Effector memory CD4-positive, alpha-beta T cell (primary cell): Measurements from ENCODE around the gene DYNC2LI1.

ENCODE experiments used
- DNase-seq, 3 donors: peaks; one replicate each; pipeline ENCODE4 v3.0.0-alpha.2; 2020
- H3K27ac ChIP-seq: 2 replicates; pipeline ENCODE4 v1.7.0; 2013; ENCODE audit warnings: mild to moderate bottlenecking, low read length, moderate library complexity; ENCODE audit not compliant: insufficient read depth, poor library complexity, severe bottlenecking
- H3K27me3 ChIP-seq: replicated peaks from 2 replicates; pipeline ENCODE4 v1.7.0; 2013; ENCODE audit warnings: mild to moderate bottlenecking, low read length; ENCODE audit not compliant: insufficient read depth, control insufficient read depth, poor library complexity, severe bottlenecking
- H3K36me3 ChIP-seq: 2 replicates; pipeline ENCODE4 v1.7.0; 2013; ENCODE audit warnings: mild to moderate bottlenecking, low read length, moderate library complexity; ENCODE audit not compliant: control insufficient read depth, insufficient read depth
- H3K4me1 ChIP-seq: 2 replicates; pipeline ENCODE4 v1.7.0; 2013; ENCODE audit warnings: low read length, mild to moderate bottlenecking; ENCODE audit not compliant: control insufficient read depth, insufficient read depth, poor library complexity, severe bottlenecking
- H3K4me3 ChIP-seq: 2 replicates; pipeline ENCODE4 v1.7.0; 2013; ENCODE audit warnings: low read length, low read depth, mild to moderate bottlenecking; ENCODE audit not compliant: insufficient read depth, poor library complexity, severe bottlenecking
- H3K9me3 ChIP-seq: 2 replicates; pipeline ENCODE4 v1.7.0; 2013; ENCODE audit warnings: mild to moderate bottlenecking, low read length, moderate library complexity; ENCODE audit not compliant: control insufficient read depth

Gene DYNC2LI1

GRCh38 chr2:43853141-43854081 is 79.6 kb downstream of the DYNC2LI1 start:
- no peak overlapping the region for H3K4me3 ChIP-seq
- no peaks in the 10 kb centered on the region for H3K4me1 ChIP-seq
- H3K27ac ChIP-seq = no peak overlapping the region
- H3K36me3 ChIP-seq = no peaks in the 10 kb centered on the region
- H3K9me3 ChIP-seq = no peaks in the 10 kb centered on the region
- peaks cover 4% of the 10 kb centered on the region for H3K27me3 ChIP-seq
- no peak for DNase-seq

GRCh38 chr2:43854671-43855070 is 80.8 kb downstream of the DYNC2LI1 start:
- H3K4me1 ChIP-seq = no peaks in the 10 kb centered on the region
- H3K36me3 ChIP-seq = no peaks in the 10 kb centered on the region
- no peak overlapping the region for H3K27ac ChIP-seq
- peaks cover 4% of the 10 kb centered on the region for H3K27me3 ChIP-seq
- no peak overlapping the region for H3K4me3 ChIP-seq
- DNase-seq = no peak
- H3K9me3 ChIP-seq = no peaks in the 10 kb centered on the region

- Histone ChIP-seq H3K36me3 (no peaks in the 10 kb centered on the region), H3K27ac (no peak overlapping the region), H3K4me1 (no peaks in the 10 kb centered on the region), H3K9me3 (no peaks in the 10 kb centered on the region), H3K27me3 (peaks cover 4% of the 10 kb centered on the region), H3K4me3 (no peak overlapping the region)
- DNase-seq = no peak
Measured at GRCh38 chr2:43855292-43855691, 81.5 kb downstream of the DYNC2LI1 start.
